Neural crest cell (in vitro differentiated cells): Measurements from ENCODE around the gene BYSL. TPM values are rescaled to one million over a fixed set of nuclear protein-coding genes. Genes with fewer than 3 reads are reported as not detected.

Experiments
- DNase-seq: peaks from one replicate; pipeline ENCODE4 v3.0.0; 2021; ENCODE audit warnings: low read depth, mixed read lengths, low spot score
- H3K27ac Mint-ChIP-seq: one replicate; pipeline ENCODE4 v1.8.0; 2021; ENCODE audit warnings: mild to moderate bottlenecking, mixed read lengths; ENCODE audit not compliant: unreplicated experiment
- H3K27me3 Mint-ChIP-seq: 2 replicates; pipeline ENCODE4 v1.8.0; 2021; ENCODE audit warnings: low read depth, mild to moderate bottlenecking, mixed read lengths
- H3K36me3 Mint-ChIP-seq: 2 replicates; pipeline ENCODE4 v1.8.0; 2021; ENCODE audit warnings: low read depth, mild to moderate bottlenecking, mixed read lengths
- H3K4me1 Mint-ChIP-seq: 2 replicates; pipeline ENCODE4 v1.8.0; 2021; ENCODE audit warnings: mixed read lengths
- H3K4me3 Mint-ChIP-seq: one replicate; pipeline ENCODE4 v1.8.0; 2021; ENCODE audit warnings: mild to moderate bottlenecking, mixed read lengths
- H3K9me3 Mint-ChIP-seq: 2 replicates; pipeline ENCODE4 v1.8.0; 2021; ENCODE audit warnings: mixed read lengths
- CTCF ChIP-seq: fragments of 200-600 bp; sonication (generic); conservative IDR thresholded peaks from 2 replicates; pipeline ENCODE4 v1.5.0; 2021; ENCODE audit warnings: antibody characterized with exemption, mild to moderate bottlenecking
- total RNA-seq: library from RNA; stranded (reverse); gene quantifications from 2 replicates; pipeline ENCODE4 v1.2.1, GENCODE V29; 2021

The BYSL gene
- total RNA-seq, 1 donor from 2014 or later = 50.8 TPM

- H3K36me3 Mint-ChIP-seq = no peaks in the 10 kb centered on the region
- DNase-seq = no peak
- no peak for TF ChIP-seq CTCF
- H3K27me3 Mint-ChIP-seq = no peaks in the 10 kb centered on the region
- H3K27ac Mint-ChIP-seq = peak overlapping the region; percentile 87
- H3K4me1 Mint-ChIP-seq = peaks cover 41% of the 10 kb centered on the region
- H3K9me3 Mint-ChIP-seq = no peaks in the 10 kb centered on the region
- no peak overlapping the region for H3K4me3 Mint-ChIP-seq
Measured at GRCh38 chr6:41967312-41968287, 46.3 kb downstream of the BYSL start.

- H3K4me1 Mint-ChIP-seq = peaks cover 28% of the 10 kb centered on the region
- no peak for TF ChIP-seq CTCF
- no peak overlapping the region for H3K27ac Mint-ChIP-seq
- no peak overlapping the region for H3K4me3 Mint-ChIP-seq
- H3K9me3 Mint-ChIP-seq = no peaks in the 10 kb centered on the region
- no peak for DNase-seq
- no peaks in the 10 kb centered on the region for H3K27me3 Mint-ChIP-seq
- H3K36me3 Mint-ChIP-seq = no peaks in the 10 kb centered on the region
Measured at GRCh38 chr6:41970436-41970846, 49.1 kb downstream of the BYSL start.

- H3K36me3 Mint-ChIP-seq = no peaks in the 10 kb centered on the region
- H3K4me1 Mint-ChIP-seq = peaks cover 7% of the 10 kb centered on the region
- H3K4me3 Mint-ChIP-seq = no peak overlapping the region
- H3K27ac Mint-ChIP-seq = no peak overlapping the region
- no peaks in the 10 kb centered on the region for H3K9me3 Mint-ChIP-seq
- no peaks in the 10 kb centered on the region for H3K27me3 Mint-ChIP-seq
- DNase-seq = no peak
- no peak for TF ChIP-seq CTCF
Measured at GRCh38 chr6:41972826-41973225, 51.5 kb downstream of the BYSL start.

GRCh38 chr6:41974281-41974825 lies 53.1 kb downstream of the BYSL start:
- Mint-ChIP-seq H3K36me3 (no peaks in the 10 kb centered on the region), H3K4me3 (no peak overlapping the region), H3K27me3 (no peaks in the 10 kb centered on the region), H3K9me3 (no peaks in the 10 kb centered on the region), H3K27ac (no peak overlapping the region), H3K4me1 (peaks cover 7% of the 10 kb centered on the region)
- TF ChIP-seq CTCF = no peak
- DNase-seq = no peak

- no peak for TF ChIP-seq CTCF
- Mint-ChIP-seq H3K27ac (no peak overlapping the region), H3K4me3 (no peak overlapping the region), H3K36me3 (no peaks in the 10 kb centered on the region), H3K27me3 (no peaks in the 10 kb centered on the region), H3K4me1 (peaks cover 6% of the 10 kb centered on the region), H3K9me3 (no peaks in the 10 kb centered on the region)
- DNase-seq = no peak
Measured at GRCh38 chr6:41975276-41975675, 54.0 kb downstream of the BYSL start.
